T-helper 1 cell treated with Interleukin-12 subunit alpha and Interleukin-12 subunit beta and Interleukin-4 antibody, amounts not matched to agents 30 μg/mL and 1 μg/mL, for 36 hours (primary cell): ENCODE measurements around the gene PHC1.
A peak's percentile ranks its signal among the peaks of the same experiment; 100 is the strongest.

ENCODE experiments used
- H3K27ac Mint-ChIP-seq: one replicate; pipeline ENCODE4 v1.8.0; 2021; ENCODE audit warnings: mild to moderate bottlenecking, mixed read lengths
- H3K27me3 Mint-ChIP-seq: one replicate; pipeline ENCODE4 v1.8.0; 2021; ENCODE audit warnings: low read depth, mixed read lengths
- H3K36me3 Mint-ChIP-seq: one replicate; pipeline ENCODE4 v1.8.0; 2021; ENCODE audit warnings: low read depth, mixed read lengths
- H3K4me1 Mint-ChIP-seq: one replicate; pipeline ENCODE4 v1.8.0; 2021; ENCODE audit warnings: low read depth, mixed read lengths
- H3K4me3 Mint-ChIP-seq: one replicate; pipeline ENCODE4 v1.8.0; 2021; ENCODE audit warnings: mild to moderate bottlenecking, moderate library complexity, mixed read lengths
- H3K9me3 Mint-ChIP-seq: one replicate; pipeline ENCODE4 v1.8.0; 2021; ENCODE audit warnings: mixed read lengths

The PHC1 gene

DNA sequence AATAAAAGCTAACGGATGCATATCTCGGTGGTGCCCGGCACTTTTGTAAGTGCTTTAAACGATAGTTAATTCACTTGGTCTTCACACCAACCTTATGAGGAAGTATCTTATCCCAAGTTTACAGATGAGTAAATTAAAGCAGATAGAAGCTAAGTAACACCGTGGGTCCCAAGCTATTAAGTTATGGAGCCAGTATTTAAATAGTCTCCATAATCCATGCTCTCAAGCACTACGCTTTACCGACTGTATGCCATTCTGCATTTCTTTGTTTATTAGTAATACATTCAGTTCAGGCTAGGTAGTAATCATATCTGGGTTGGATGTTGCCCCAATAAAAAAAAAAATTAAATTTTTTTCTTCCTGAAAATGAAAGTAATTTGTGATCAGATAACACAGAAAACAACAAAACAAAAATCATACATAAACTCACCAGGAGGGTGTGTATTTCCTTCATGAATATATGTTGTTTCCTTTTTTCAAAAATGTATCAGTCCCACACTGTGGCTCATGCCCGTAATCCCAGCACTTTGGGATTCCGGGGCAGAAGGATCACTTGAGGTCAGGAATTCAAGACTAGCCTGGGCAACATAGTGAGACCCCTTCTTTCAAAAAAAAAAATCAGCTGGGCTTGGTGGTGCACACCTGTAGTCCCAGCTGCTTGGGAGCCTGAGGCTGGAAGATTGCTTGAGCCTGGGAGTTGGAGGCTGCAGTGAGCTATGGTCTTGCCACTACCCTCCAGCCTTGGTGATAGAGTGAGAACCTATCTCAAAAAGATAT, 36.6 kb downstream of the PHC1 start:
- Mint-ChIP-seq H3K4me3 (peak overlapping the region; percentile 99), H3K4me1 (peaks cover 67% of the 10 kb centered on the region), H3K36me3 (peaks cover 25% of the 10 kb centered on the region), H3K27me3 (no peaks in the 10 kb centered on the region), H3K9me3 (peaks cover 20% of the 10 kb centered on the region), H3K27ac (peak overlapping the region; percentile 93)

DNA sequence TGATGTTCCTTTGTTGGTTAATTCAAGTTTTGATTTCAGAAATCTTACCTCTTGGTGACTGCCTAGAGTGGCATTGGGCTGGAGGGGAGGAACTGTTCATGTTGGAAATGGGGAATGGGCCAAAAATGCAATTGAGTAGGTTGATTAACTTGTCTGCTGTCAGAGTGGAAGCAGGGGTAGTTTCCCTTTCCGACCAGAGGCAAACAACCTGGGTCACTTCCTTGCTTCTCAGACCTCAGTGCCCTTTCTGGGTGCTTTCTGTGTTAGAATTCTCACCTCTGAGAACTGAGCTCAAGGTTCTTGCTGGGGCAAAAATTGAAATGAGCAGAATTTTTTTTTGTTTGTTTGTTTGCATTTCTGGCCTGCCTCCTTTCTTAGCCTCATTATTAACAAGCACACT, 37.4 kb downstream of the PHC1 start:
- Mint-ChIP-seq H3K4me1 (peaks cover 59% of the 10 kb centered on the region), H3K27ac (peak overlapping the region; percentile 75), H3K4me3 (peak overlapping the region; percentile 60), H3K9me3 (peaks cover 20% of the 10 kb centered on the region), H3K36me3 (peaks cover 18% of the 10 kb centered on the region), H3K27me3 (no peaks in the 10 kb centered on the region)

DNA sequence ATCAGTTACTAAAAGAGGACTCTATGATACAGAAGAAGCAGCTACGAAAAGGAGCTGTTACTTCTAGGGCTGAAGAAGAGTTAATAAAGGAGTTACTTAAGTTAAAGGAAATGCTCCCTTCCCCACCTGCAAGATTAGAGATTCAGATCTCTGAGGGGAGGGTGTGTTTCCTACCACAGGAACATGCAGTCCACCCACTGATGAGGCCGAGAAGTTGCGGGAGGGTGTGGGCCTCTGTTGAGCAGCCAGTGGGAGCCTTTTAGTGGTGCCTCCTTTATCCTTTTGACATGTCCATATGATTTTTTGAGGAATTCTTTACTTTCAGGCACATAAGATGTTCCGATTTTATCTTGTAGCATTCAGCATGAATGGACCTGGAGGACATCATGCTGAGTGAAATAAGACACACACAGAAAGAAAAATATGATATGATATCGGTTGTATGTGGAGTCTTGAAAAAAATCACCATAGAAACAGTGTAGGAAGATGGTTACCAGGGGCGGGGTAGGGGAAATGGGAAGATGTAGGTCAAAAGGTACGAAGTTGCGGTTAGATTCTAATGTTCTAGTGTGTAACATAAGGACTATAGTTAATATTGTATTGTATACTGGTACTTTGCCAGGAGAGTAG, 39.6 kb downstream of the PHC1 start:
- peaks cover 42% of the 10 kb centered on the region for H3K4me1 Mint-ChIP-seq
- H3K27me3 Mint-ChIP-seq = no peaks in the 10 kb centered on the region
- peak overlapping the region; percentile 76 for H3K27ac Mint-ChIP-seq
- H3K4me3 Mint-ChIP-seq = peak overlapping the region; percentile 62
- peaks cover 20% of the 10 kb centered on the region for H3K36me3 Mint-ChIP-seq
- peaks cover 20% of the 10 kb centered on the region for H3K9me3 Mint-ChIP-seq

DNA sequence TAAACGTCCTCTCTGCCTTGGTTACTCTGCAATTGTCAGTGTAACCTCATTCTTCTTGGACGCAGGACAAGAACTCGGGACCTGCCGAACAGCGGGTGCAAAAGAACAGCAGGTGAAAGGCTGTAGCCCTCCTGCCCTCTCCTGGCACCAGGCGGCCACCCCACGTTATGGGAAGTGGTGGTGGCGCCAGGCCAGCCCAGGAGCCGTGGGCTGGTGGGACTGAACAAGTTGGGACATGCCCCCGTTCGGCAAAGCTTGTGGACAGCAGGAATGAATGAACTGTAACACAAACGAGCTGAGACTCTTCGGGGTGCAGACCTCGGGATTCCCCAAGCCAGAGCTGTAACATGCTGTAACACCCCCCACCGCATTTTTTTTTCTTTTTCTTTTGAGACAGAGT, 41.8 kb downstream of the PHC1 start:
- Mint-ChIP-seq H3K9me3 (peaks cover 20% of the 10 kb centered on the region), H3K27me3 (no peaks in the 10 kb centered on the region), H3K4me1 (peaks cover 28% of the 10 kb centered on the region), H3K4me3 (no peak overlapping the region), H3K36me3 (peaks cover 20% of the 10 kb centered on the region), H3K27ac (no peak overlapping the region)

DNA sequence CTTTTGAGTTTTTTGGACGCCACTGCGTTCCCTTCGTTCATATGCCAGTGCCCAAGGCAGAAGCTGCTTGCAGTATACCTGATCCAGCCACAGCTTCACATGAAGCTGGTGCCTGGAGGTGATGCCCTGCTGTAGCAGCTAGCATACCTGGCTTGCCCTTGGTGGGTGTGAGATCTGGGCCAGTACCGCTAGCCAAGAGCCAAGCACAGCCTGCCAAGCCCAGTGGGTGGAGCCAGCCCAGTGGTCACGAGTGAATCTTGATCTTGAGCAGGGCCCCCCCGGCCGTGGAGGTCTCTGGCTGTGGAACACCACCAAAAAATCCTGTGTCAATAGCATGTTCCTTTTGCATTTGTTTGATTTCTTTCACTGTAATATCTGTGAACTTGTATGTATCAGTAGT, 42.5 kb downstream of the PHC1 start:
- Mint-ChIP-seq H3K36me3 (peaks cover 20% of the 10 kb centered on the region), H3K4me1 (peaks cover 23% of the 10 kb centered on the region), H3K27ac (no peak overlapping the region), H3K9me3 (peaks cover 20% of the 10 kb centered on the region), H3K4me3 (no peak overlapping the region), H3K27me3 (no peaks in the 10 kb centered on the region)

DNA sequence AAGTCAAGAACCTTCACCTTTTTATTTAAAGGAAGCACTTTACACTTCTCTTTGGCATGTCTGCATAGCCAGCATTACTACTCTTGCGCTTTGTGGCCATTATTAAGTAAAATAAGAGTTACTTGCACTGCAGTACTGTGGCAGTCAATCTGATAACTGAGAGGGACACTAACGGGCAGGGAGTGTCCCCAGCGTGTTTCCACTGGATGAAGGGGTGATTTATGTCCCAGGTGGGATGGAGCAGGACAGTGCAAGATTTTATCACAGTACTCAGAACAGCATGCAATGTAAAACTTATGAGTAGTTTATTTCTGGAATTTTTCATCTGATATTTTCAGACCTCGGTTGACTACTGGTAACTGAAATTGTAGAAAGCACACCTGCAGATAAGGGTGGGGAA, 43.3 kb downstream of the PHC1 start:
- peaks cover 24% of the 10 kb centered on the region for H3K36me3 Mint-ChIP-seq
- no peak overlapping the region for H3K27ac Mint-ChIP-seq
- H3K9me3 Mint-ChIP-seq = peaks cover 19% of the 10 kb centered on the region
- no peaks in the 10 kb centered on the region for H3K27me3 Mint-ChIP-seq
- H3K4me3 Mint-ChIP-seq = no peak overlapping the region
- peaks cover 19% of the 10 kb centered on the region for H3K4me1 Mint-ChIP-seq

DNA sequence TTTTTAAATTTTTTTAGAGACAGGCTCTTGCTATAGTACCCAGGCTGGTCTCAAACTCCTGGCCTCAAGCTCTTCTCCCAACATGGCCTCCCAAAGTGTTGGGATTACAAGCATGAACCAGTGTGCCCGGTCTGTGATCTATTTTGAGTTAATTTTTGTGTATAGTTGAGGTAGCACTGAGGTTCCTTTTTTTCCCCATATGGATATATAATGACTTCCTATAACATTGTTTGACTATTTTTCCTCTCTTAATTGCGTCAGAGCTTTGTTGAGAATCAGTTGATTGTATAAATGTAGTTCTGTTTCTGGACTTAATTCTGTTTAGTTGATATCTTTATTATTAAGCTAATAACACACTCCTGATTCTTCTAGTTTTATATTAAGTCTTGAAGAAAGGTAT, 43.8 kb downstream of the PHC1 start:
- Mint-ChIP-seq H3K27ac (no peak overlapping the region), H3K4me1 (peaks cover 14% of the 10 kb centered on the region), H3K9me3 (peaks cover 14% of the 10 kb centered on the region), H3K36me3 (peaks cover 18% of the 10 kb centered on the region), H3K4me3 (no peak overlapping the region), H3K27me3 (no peaks in the 10 kb centered on the region)

DNA sequence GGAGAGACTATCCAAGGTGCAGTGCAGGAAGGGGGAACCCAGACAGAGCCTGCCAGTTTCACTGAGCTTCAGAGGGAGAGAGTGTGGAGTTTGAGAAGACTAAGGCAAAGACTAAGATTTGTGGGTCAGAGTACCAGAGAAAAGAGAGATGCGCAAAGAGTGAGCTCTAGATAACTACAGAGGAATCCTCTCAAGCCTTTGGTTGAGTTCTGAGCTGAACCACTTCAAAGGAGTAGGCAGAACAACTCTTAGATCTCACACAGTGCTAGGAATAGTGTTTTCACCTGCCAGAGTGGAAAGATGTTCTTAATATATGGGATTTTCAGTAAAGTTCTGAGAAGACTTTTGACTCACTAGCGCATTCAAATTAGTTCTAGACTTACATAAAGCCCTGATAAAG, 45.9 kb downstream of the PHC1 start:
- H3K36me3 Mint-ChIP-seq = peaks cover 13% of the 10 kb centered on the region
- no peak overlapping the region for H3K4me3 Mint-ChIP-seq
- peaks cover 9% of the 10 kb centered on the region for H3K9me3 Mint-ChIP-seq
- no peak overlapping the region for H3K27ac Mint-ChIP-seq
- H3K27me3 Mint-ChIP-seq = no peaks in the 10 kb centered on the region
- H3K4me1 Mint-ChIP-seq = no peaks in the 10 kb centered on the region

DNA sequence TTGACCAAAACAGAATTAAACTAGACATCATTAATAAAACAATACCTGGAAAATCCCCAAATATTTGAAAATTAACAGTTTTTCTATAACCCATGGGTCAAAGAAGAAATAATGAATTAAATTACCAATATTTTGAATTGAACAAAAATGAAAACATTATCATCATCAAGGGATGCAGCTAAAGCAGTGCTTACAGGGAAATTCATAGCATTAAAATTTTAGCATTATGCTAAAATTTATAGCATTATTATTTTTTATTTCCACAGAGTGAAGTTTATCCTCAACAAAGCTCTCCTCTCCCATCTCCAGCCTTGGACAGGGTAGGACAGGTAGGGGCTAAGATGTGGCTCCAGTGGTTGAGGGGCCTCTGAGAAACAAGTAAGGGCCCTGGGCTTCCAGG, 54.5 kb downstream of the PHC1 start:
- H3K9me3 Mint-ChIP-seq = peaks cover 30% of the 10 kb centered on the region
- H3K27me3 Mint-ChIP-seq = no peaks in the 10 kb centered on the region
- H3K27ac Mint-ChIP-seq = no peak overlapping the region
- peaks cover 2% of the 10 kb centered on the region for H3K4me1 Mint-ChIP-seq
- H3K4me3 Mint-ChIP-seq = no peak overlapping the region
- H3K36me3 Mint-ChIP-seq = peaks cover 12% of the 10 kb centered on the region

DNA sequence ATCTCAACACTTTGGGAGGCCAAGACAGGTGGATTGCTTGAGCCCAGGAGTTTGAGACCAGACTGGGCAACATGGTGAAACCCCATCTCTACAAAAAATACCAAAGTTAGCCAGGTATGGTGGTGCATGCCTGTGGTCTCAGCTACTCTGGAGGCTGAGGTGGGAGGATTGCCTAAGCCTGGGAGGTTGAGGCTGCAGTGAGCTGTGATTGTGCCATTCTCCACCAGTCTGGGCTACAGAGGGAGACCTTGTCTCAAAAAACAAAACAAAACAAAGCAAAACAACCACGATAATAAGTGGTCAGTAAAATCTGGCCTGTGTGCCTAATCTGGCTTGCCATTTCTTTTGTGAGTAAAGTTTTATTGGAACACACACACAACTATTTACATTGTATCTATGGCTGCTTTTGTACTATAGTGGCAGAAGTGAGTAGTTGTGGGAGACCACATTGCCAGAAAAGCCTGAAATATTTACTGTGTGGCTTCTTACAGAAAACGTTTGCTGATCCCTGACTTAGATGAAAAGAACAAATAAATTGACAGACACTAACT, 55.6 kb downstream of the PHC1 start:
- no peak overlapping the region for H3K27ac Mint-ChIP-seq
- H3K4me1 Mint-ChIP-seq = peaks cover 2% of the 10 kb centered on the region
- H3K9me3 Mint-ChIP-seq = peaks cover 25% of the 10 kb centered on the region
- peaks cover 6% of the 10 kb centered on the region for H3K36me3 Mint-ChIP-seq
- H3K4me3 Mint-ChIP-seq = no peak overlapping the region
- no peaks in the 10 kb centered on the region for H3K27me3 Mint-ChIP-seq

DNA sequence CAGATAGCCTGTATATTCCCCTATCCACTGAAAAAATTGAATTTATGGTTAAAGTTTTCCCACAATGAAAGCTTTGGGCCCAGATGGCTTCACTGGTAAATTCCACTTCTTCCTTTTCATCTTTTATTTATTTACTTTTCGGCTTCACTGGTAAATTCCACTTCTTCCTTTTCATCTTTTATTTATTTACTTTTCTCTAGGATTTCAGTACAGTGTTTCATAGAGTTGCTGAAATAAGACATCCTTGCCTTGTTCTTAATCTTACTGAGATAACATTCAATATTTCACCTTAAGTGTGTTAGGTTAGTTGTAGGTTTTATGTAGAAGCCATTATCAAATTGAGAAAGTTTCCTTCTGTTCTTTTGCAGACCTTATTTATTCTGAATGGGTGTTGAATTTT, 56.1 kb downstream of the PHC1 start:
- H3K4me1 Mint-ChIP-seq = peaks cover 2% of the 10 kb centered on the region
- peaks cover 26% of the 10 kb centered on the region for H3K9me3 Mint-ChIP-seq
- no peaks in the 10 kb centered on the region for H3K27me3 Mint-ChIP-seq
- no peak overlapping the region for H3K27ac Mint-ChIP-seq
- H3K4me3 Mint-ChIP-seq = no peak overlapping the region
- peaks cover 6% of the 10 kb centered on the region for H3K36me3 Mint-ChIP-seq

DNA sequence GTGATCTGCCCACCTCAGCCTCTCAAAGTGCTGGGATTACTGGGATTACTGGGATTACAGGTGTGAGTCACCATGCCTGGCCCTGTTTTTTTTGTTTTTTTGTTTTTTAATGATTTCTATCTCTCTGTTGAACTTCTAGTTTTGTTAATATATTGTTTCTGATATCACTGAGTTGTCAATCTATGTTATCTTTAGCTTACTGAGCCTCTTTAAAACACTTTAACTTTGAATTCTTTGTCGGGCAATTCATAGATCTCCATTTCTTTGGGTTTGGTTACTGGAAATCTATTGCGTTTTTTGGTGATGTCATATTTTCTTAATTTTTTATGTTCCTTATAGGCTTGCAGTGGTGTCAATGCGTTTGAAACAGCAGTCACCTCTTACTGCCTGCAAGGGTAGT, 65.8 kb downstream of the PHC1 start:
- no peak overlapping the region for H3K27ac Mint-ChIP-seq
- peaks cover 4% of the 10 kb centered on the region for H3K36me3 Mint-ChIP-seq
- no peaks in the 10 kb centered on the region for H3K4me1 Mint-ChIP-seq
- peaks cover 22% of the 10 kb centered on the region for H3K9me3 Mint-ChIP-seq
- no peak overlapping the region for H3K4me3 Mint-ChIP-seq
- no peaks in the 10 kb centered on the region for H3K27me3 Mint-ChIP-seq

DNA sequence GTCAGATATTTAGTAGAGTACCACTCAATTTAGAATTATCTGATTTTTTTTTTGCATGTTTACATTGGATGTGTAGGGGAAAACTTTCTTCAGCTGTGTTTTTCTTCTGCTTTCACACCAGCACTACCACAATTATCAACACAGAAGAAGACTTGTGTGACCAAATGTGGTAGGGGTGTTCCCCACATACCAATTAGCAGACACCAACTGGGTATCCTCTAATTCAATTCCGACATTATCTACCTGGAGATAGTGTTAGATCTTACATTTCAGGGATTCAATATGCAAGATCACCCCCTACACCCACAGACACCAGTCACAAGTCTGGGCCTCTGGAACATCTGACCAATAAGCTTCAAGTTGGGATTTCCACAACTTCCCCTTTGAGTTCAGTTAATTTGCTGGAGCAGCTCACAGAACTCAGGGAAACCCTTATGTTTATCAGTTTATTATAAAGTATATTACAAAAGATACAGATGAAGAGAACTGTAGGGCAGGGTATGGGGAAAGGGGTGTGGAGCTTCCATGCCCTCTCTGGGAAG, 71.0 kb downstream of the PHC1 start:
- Mint-ChIP-seq H3K4me1 (peaks cover 25% of the 10 kb centered on the region), H3K9me3 (no peaks in the 10 kb centered on the region), H3K27ac (no peak overlapping the region), H3K36me3 (no peaks in the 10 kb centered on the region), H3K4me3 (no peak overlapping the region), H3K27me3 (no peaks in the 10 kb centered on the region)

DNA sequence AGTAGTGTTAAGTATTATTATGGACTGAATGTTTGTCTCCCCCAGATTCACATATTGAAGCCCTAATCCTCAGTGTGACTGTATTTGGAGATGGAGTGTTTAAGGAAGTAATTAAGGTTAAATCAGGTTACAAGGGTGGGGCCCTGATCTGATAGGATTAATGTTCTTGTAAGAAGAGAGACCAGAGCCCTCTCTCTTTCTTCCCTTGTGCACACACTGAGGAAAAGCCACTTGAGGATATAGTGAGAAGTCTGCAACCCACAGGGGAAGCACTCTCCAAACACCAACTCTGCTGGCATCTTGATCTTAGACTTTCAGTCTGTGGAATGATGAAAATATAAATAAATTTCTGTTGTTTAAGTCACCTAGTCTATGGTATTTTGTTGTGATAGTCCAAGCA, 72.9 kb downstream of the PHC1 start:
- H3K27ac Mint-ChIP-seq = peak overlapping the region; percentile 43
- no peaks in the 10 kb centered on the region for H3K27me3 Mint-ChIP-seq
- no peaks in the 10 kb centered on the region for H3K9me3 Mint-ChIP-seq
- peaks cover 27% of the 10 kb centered on the region for H3K4me1 Mint-ChIP-seq
- no peaks in the 10 kb centered on the region for H3K36me3 Mint-ChIP-seq
- no peak overlapping the region for H3K4me3 Mint-ChIP-seq

DNA sequence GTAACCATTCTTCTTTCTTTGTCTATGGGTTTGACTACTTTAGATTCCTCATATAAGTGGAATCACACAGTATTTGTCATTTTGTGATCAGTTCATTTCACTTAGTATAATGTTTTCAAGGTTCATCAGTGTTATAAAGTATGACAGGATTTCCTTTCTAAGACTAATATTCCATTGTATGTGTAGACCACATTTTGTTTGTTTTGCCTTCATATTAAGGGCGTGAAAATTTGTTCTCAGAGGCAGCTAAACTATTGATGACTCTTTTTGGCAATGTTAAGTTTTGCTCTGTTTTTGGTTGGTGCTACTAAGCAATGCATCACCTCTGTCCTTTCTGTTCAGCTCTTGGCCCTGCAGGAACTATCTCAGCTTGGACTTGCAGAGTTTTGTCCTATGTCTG, 73.4 kb downstream of the PHC1 start:
- no peak overlapping the region for H3K4me3 Mint-ChIP-seq
- peaks cover 29% of the 10 kb centered on the region for H3K4me1 Mint-ChIP-seq
- peak overlapping the region; percentile 43 for H3K27ac Mint-ChIP-seq
- H3K9me3 Mint-ChIP-seq = no peaks in the 10 kb centered on the region
- no peaks in the 10 kb centered on the region for H3K27me3 Mint-ChIP-seq
- no peaks in the 10 kb centered on the region for H3K36me3 Mint-ChIP-seq
